Retinal pigment epithelial cell (primary cell): ENCODE results near the gene WFIKKN1.

Experiments used
- DNase-seq: peaks from one replicate; pipeline ENCODE4 v3.0.0-alpha.2; 2010; ENCODE audit warnings: low read depth
- H3K4me3 ChIP-seq: 2 replicates; pipeline ENCODE4 v1.5.1; 2011; ENCODE audit warnings: mild to moderate bottlenecking, low read length, control low read depth, moderate library complexity
- CTCF ChIP-seq: conservative IDR thresholded peaks from 2 replicates; pipeline ENCODE4 v1.5.1; 2011; ENCODE audit warnings: low read depth, low read length, control low read depth, inconsistent platforms

The WFIKKN1 gene

DNA sequence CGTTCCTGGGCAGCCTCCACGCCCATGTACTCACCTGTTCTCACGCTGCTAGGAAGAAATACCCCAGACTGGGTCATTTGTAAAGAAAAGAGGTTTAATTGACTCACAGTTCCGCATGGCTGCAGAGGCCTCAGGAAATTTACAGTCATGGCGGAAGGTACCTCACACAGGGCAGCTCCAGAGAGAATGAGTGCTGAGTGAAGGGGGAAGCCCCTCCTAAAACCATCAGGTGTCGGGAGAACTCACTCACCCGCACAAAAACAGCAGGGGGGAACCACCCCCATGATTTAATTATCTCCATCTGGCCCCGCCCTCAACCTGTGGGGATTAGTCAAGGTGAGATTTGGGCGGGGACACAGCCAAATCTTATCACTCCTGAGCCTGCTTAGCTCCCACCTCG is 22.8 kb upstream of the WFIKKN1 start:
- DNase-seq, result no peak
- no peak overlapping the region for H3K4me3 ChIP-seq
- no peak for TF ChIP-seq CTCF

GRCh38 chr16:609316-609715 is 21.5 kb upstream of the WFIKKN1 start:
- no peak for DNase-seq
- no peak for TF ChIP-seq CTCF
- H3K4me3 ChIP-seq, result no peak overlapping the region

DNA sequence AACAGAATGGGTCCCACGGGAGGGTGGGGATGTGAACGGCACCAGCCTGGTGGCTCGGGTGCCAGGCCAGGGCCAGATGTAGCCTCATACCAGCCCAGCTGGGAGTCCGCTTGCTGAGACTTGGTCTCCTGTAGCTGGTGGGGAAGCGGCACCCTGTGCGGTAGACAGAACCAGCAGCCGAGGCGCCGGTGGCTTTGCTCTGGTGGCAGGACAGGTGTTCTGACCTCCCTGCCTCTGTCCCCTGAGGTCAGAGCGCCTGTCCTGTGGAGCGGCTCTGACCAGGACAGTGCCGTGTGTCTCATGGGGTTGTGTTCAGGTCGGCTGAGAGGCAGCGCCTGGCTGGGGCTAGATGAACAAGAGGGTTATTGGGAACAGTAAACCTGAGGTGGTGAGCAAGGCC is 20.8 kb upstream of the WFIKKN1 start:
- no peak for DNase-seq
- TF ChIP-seq CTCF, result no peak
- H3K4me3 ChIP-seq, result no peak overlapping the region

DNA sequence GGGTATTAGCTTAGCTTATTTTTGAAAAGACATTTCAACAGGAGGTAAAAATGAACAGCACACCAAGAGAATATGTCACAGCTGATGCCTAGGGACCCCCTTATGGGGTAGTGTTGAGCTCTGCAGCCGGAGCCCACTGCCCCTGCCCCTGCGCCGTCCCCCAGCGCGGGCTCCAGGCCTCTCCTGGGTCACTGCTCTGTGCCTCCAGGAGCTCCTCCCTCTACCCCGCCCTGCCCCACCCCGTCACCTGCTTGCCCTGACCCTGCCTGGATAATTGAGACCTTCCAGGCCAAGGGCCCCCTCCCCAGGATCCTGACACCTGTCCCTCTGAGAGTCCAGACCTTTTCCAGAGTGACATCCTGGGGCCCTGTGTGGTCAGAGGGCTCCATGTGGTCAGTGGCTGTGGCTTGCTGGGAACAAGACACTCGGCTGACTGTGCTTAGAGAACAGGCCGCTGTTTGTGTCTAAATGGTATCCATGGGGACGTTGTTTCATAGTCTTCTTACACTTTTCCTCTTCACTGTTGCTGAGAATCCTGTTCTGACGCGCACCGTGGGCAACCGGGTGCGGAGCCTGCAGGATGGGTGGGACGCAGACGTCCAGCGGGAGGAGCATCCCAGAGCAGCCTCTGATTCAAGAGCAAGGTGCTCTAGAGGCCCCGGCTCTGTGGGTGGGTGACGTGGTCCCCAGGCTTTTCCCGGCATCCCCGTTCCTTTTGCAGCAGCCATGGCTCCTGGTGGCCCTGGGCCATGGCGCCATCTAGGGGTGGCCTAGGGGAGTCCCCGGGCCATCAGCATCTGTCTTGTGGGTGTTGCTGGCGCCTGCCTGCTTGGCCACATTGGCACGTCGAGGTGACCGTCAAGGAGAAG is 20.0 kb upstream of the WFIKKN1 start:
- DNase-seq, result no peak
- no peak overlapping the region for H3K4me3 ChIP-seq
- TF ChIP-seq CTCF, result peak; percentile 81

DNA sequence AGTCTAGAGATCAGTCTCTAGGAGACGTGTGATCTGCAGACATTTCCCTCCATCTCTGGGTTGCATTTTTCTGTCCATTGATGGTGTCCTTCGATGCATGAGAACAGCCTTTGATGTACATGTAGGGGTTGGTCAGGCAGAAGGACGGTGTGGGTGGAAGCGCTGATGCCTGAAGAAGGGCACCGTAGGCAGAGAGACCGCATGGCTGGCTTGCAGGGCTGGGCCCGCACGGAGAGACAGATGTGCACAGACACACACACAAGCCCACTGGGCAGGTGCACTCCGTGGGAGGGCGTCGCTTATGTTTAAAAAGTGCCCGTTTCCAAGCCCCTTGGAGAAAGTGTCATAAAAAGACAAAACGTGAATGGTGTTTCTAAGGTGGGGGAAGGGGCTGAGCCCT is 15.7 kb upstream of the WFIKKN1 start:
- no peak overlapping the region for H3K4me3 ChIP-seq
- no peak for DNase-seq
- no peak for TF ChIP-seq CTCF

GRCh38 chr16:616733-617586 is 13.8 kb upstream of the WFIKKN1 start:
- no peak overlapping the region for H3K4me3 ChIP-seq
- no peak for DNase-seq
- no peak for TF ChIP-seq CTCF
